HG03064 (cell line): ENCODE measurements around the gene GNAT2.
"Not testable (repeated sequence)": the region's sequence is repeated elsewhere in the genome, so short reads cannot be mapped to it uniquely, and the experiment has no call there.

Experiments
- ATAC-seq: cut with Tn5 transposase; IDR thresholded peaks from one replicate; pipeline ENCODE4 v1.9.1; 2021; ENCODE audit warnings: low read depth; ENCODE audit not compliant: unreplicated experiment

GNAT2 gene

GRCh38 chr1:109619576-109620400 lies at the start of gene GNAT2, which contains the start of gene AMPD2:
TSS of gene GNAT2 (minus strand) at chr1:109619616. CDS start at chr1:109612870, 6,746 bp downstream.
TSS of gene AMPD2 (plus strand) at chr1:109619837. CDS start at chr1:109621176, 1,339 bp downstream.
- ATAC-seq, result peak; percentile 38

GRCh38 chr1:109668123-109668775 lies 48.8 kb upstream of the GNAT2 start:
- peak; percentile 31 for ATAC-seq

- peak; percentile 87 for ATAC-seq
These were observed 48.2 kb upstream of the GNAT2 start, which contains the start of gene GSTM2 for GRCh38 chr1:109667452-109668122. TSS of gene GSTM2 (plus strand) at chr1:109668057. CDS start at chr1:109668116, 59 bp downstream.

- ATAC-seq, result no peak
These were observed 45.3 kb upstream of the GNAT2 start for GRCh38 chr1:109664671-109665070.

GRCh38 chr1:109661391-109661790 lies 42.0 kb upstream of the GNAT2 start:
- no peak for ATAC-seq

GRCh38 chr1:109660691-109661026 lies 41.2 kb upstream of the GNAT2 start:
- ATAC-seq, result not testable (repeated sequence)

- ATAC-seq, result no peak
These were observed 40.7 kb upstream of the GNAT2 start for GRCh38 chr1:109659997-109660690.

GRCh38 chr1:109659145-109659544 lies 39.7 kb upstream of the GNAT2 start:
- ATAC-seq, result no peak

- ATAC-seq, result no peak
These were observed 39.2 kb upstream of the GNAT2 start for GRCh38 chr1:109658533-109659042.

- no peak for ATAC-seq
These were observed 38.6 kb upstream of the GNAT2 start for GRCh38 chr1:109657970-109658369.

GRCh38 chr1:109657395-109657794 lies 38.0 kb upstream of the GNAT2 start:
- ATAC-seq, result no peak

- peak; percentile 93 for ATAC-seq
These were observed 36.5 kb upstream of the GNAT2 start, which contains the start of gene GSTM4 for GRCh38 chr1:109655615-109656519. TSS of gene GSTM4 (plus strand) at chr1:109656099. CDS start at chr1:109656390, 291 bp downstream.

- no peak for ATAC-seq
These were observed 35.1 kb upstream of the GNAT2 start for GRCh38 chr1:109654519-109654918.

GRCh38 chr1:109653306-109653705 lies 33.9 kb upstream of the GNAT2 start:
- ATAC-seq, result no peak

GRCh38 chr1:109652402-109652801 lies 33.0 kb upstream of the GNAT2 start:
- ATAC-seq, result no peak

- ATAC-seq, result no peak
These were observed 31.2 kb upstream of the GNAT2 start for GRCh38 chr1:109650609-109651008.

GRCh38 chr1:109649491-109649914 lies 30.1 kb upstream of the GNAT2 start:
- ATAC-seq, result no peak

- ATAC-seq, result no peak
These were observed 25.3 kb upstream of the GNAT2 start for GRCh38 chr1:109644670-109645069.
